Femur (tissue), 1 donor: ENCODE results near the gene TSHZ2.
A peak's percentile ranks its signal among the peaks of the same experiment; 100 is the strongest.

ENCODE experiments used
- DNase-seq: peaks from one replicate; pipeline ENCODE4 v3.0.0-alpha.2; 2017

TSHZ2 gene

GRCh38 chr20:53032046-53032445 is 59.9 kb downstream of the TSHZ2 start:
- peak; percentile 38 for DNase-seq

- peak; percentile 72 for DNase-seq
These were observed 60.3 kb downstream of the TSHZ2 start for GRCh38 chr20:53032478-53032932.

- DNase-seq: no peak
These were observed 61.0 kb downstream of the TSHZ2 start for GRCh38 chr20:53033176-53033575.

- DNase-seq: no peak
These were observed 62.7 kb downstream of the TSHZ2 start for GRCh38 chr20:53034899-53035298.

- no peak for DNase-seq
These were observed 64.8 kb downstream of the TSHZ2 start for GRCh38 chr20:53036992-53037391.

GRCh38 chr20:53037621-53038020 is 65.5 kb downstream of the TSHZ2 start:
- DNase-seq: no peak

- no peak for DNase-seq
These were observed 66.1 kb downstream of the TSHZ2 start for GRCh38 chr20:53038299-53038698.

GRCh38 chr20:53040693-53041589 is 68.8 kb downstream of the TSHZ2 start:
- DNase-seq: peak; percentile 70

GRCh38 chr20:53042521-53042920 is 70.4 kb downstream of the TSHZ2 start:
- DNase-seq: no peak

GRCh38 chr20:53044296-53044695 is 72.1 kb downstream of the TSHZ2 start:
- DNase-seq: no peak

GRCh38 chr20:53045941-53046340 is 73.8 kb downstream of the TSHZ2 start:
- no peak for DNase-seq

GRCh38 chr20:53047203-53047602 is 75.0 kb downstream of the TSHZ2 start:
- no peak for DNase-seq

- peak; percentile 28 for DNase-seq
These were observed 76.2 kb downstream of the TSHZ2 start for GRCh38 chr20:53048387-53048786.

- DNase-seq: no peak
These were observed 78.2 kb downstream of the TSHZ2 start for GRCh38 chr20:53050338-53050737.

- no peak for DNase-seq
These were observed 80.2 kb downstream of the TSHZ2 start for GRCh38 chr20:53052380-53052779.

- DNase-seq: no peak
These were observed 81.4 kb downstream of the TSHZ2 start for GRCh38 chr20:53053595-53053994.

GRCh38 chr20:53055367-53056067 is 83.4 kb downstream of the TSHZ2 start:
- no peak for DNase-seq

GRCh38 chr20:53057579-53057978 is 85.4 kb downstream of the TSHZ2 start:
- DNase-seq: no peak

GRCh38 chr20:53059848-53060247 is 87.7 kb downstream of the TSHZ2 start:
- DNase-seq: peak; percentile 34

- DNase-seq: no peak
These were observed 89.3 kb downstream of the TSHZ2 start for GRCh38 chr20:53061192-53062108.

GRCh38 chr20:53064935-53065334 is 92.8 kb downstream of the TSHZ2 start:
- no peak for DNase-seq

- no peak for DNase-seq
These were observed 96.1 kb downstream of the TSHZ2 start for GRCh38 chr20:53068241-53068640.

GRCh38 chr20:53069132-53069531 is 97.0 kb downstream of the TSHZ2 start:
- DNase-seq: no peak
